ENCODE results near the gene DOK7.
"Not testable (repeated sequence)": the region's sequence is repeated elsewhere in the genome, so short reads cannot be mapped to it uniquely, and the experiment has no call there.

DOK7 gene

GRCh38 chr4:3444351-3445110, 18.6 kb upstream of the DOK7 start:
- no peak for DNase-seq

- DNase-seq = no peak
Measured at GRCh38 chr4:3445111-3445820, 17.8 kb upstream of the DOK7 start.

- no peak for DNase-seq
Measured at GRCh38 chr4:3445829-3446545, 17.1 kb upstream of the DOK7 start.

GRCh38 chr4:3446631-3447320, 16.3 kb upstream of the DOK7 start:
- DNase-seq = no peak

GRCh38 chr4:3447431-3448395, 15.4 kb upstream of the DOK7 start:
- no peak for DNase-seq

GRCh38 chr4:3449047-3449573, 14.0 kb upstream of the DOK7 start:
- no peak for DNase-seq

GRCh38 chr4:3449574-3450534, 13.3 kb upstream of the DOK7 start:
- no peak for DNase-seq

GRCh38 chr4:3450643-3451042, 12.5 kb upstream of the DOK7 start:
- DNase-seq = no peak

- DNase-seq = no peak
Measured at GRCh38 chr4:3451956-3452355, 11.2 kb upstream of the DOK7 start.

GRCh38 chr4:3452376-3452775, 10.7 kb upstream of the DOK7 start:
- DNase-seq = no peak

GRCh38 chr4:3455596-3455995, 7.5 kb upstream of the DOK7 start:
- not testable (repeated sequence) for DNase-seq

- DNase-seq = no peak
Measured at GRCh38 chr4:3458371-3458770, 4.7 kb upstream of the DOK7 start.

GRCh38 chr4:3459156-3459555, 4.0 kb upstream of the DOK7 start:
- DNase-seq = not testable (repeated sequence)

GRCh38 chr4:3460926-3461325, 2.2 kb upstream of the DOK7 start:
- no peak for DNase-seq

GRCh38 chr4:3461515-3462291, 1.4 kb upstream of the DOK7 start:
- DNase-seq = peak; percentile 67

GRCh38 chr4:3462321-3462789, 751 bp upstream of the DOK7 start:
- DNase-seq = no peak

GRCh38 chr4:3463556-3464348, 646 bp downstream of the DOK7 start:
- DNase-seq = no peak

- DNase-seq = no peak
Measured at GRCh38 chr4:3464349-3464905, 1.3 kb downstream of the DOK7 start.

Data from COR-L47 (cell line).